GM10248 (cell line): Measurements from ENCODE around the gene MED27.

Source experiments
- CTCF ChIA-PET: fragments of 300-600 bp; sonication (Branson Sonifier 250); formaldehyde crosslinking; extraction: SDS; loops from one replicate; lab custom pipeline; 2021; ENCODE audit warnings: antibody characterized with exemption; lab: Yijun Ruan, JAX
- POLR2A ChIA-PET: fragments of 350-650 bp; sonication (Branson Sonifier 250); formaldehyde crosslinking; extraction: SDS; loops from one replicate; lab custom pipeline; 2020; ENCODE audit warnings: antibody characterized with exemption; lab: Yijun Ruan, JAX
- DNase-seq: peaks from one replicate; pipeline ENCODE4 v3.0.0; 2012; ENCODE audit errors: extremely low spot score
- TF ChIP-seq, protein P1 (sequence below): IDR thresholded peaks from 2 replicates; pipeline ENCODE4 v1.5.1; 2012; ENCODE audit warnings: mild to moderate bottlenecking, low read depth; ENCODE audit errors: extremely low read depth, missing control alignments, control extremely low read depth

The MED27 gene

DNA sequence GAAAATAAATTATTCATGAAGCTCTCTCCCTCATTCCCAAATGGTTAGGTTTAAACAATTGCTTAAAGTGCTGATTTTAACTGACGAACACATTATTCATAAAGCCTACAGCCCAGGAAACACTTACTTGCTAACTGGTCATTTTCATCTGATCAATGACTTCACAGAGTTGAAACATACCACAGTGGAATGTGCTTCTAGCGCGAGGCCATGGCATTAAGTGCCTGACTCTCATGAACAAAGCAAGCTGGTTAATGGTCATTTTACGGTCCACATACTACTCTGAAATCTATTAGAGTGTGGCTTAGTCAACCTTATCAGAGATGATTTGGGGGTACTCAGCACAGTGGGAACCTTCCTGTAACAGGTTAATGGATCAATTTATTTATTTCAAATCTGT is 114.6 kb downstream of the MED27 start:
- DNase-seq: no peak
- CTCF ChIA-PET: no interaction called here
- TF ChIP-seq, protein P1, sequence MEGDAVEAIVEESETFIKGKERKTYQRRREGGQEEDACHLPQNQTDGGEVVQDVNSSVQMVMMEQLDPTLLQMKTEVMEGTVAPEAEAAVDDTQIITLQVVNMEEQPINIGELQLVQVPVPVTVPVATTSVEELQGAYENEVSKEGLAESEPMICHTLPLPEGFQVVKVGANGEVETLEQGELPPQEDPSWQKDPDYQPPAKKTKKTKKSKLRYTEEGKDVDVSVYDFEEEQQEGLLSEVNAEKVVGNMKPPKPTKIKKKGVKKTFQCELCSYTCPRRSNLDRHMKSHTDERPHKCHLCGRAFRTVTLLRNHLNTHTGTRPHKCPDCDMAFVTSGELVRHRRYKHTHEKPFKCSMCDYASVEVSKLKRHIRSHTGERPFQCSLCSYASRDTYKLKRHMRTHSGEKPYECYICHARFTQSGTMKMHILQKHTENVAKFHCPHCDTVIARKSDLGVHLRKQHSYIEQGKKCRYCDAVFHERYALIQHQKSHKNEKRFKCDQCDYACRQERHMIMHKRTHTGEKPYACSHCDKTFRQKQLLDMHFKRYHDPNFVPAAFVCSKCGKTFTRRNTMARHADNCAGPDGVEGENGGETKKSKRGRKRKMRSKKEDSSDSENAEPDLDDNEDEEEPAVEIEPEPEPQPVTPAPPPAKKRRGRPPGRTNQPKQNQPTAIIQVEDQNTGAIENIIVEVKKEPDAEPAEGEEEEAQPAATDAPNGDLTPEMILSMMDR: no peak
- POLR2A ChIA-PET: no interaction called here

DNA sequence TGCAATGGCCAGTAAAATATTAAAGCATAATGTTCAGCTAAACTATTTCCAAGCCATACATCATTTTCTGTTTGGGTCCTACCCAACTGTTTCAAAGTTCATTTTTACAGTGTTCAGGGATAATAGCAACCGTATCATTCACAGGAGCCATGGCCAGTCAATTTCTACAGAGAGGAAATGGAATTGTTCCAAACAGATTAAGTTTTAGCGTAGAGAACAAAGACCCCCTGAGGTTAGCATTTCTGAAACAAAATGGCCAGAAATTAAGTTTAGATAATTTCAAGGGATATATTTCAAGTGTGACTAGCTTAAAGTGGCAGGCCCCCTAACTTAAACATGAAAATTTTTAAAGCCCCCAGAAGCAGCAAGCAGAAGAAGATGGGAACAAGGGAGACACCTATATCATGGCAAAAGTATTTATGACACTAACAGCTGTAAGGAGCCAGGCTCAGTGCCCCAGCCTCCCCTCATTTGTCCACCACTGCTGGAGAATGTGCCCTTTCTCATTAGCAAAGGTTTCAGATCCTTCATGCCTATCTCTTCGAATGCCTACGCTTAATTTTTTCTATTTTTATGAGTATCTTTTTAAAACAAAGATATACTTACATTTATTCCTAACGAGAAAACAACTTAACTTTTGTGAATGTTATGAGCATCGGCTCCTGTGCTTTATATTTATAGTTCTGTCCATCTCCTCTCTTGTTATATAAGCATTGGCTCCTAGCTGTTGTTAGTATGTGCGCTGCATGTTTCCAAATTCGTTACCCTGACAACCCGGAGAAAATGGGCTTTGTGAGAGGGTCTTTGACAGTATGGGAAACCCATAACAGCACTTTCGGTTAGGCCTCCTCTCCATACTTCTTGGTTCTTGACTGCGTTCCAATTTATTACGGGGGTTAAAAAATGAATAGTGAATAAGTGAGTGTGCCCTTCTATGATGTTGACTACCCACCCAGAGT is 116.3 kb downstream of the MED27 start:
- CTCF ChIA-PET: no interaction called here
- DNase-seq: no peak
- POLR2A ChIA-PET: no interaction called here
- TF ChIP-seq, protein P1: no peak

DNA sequence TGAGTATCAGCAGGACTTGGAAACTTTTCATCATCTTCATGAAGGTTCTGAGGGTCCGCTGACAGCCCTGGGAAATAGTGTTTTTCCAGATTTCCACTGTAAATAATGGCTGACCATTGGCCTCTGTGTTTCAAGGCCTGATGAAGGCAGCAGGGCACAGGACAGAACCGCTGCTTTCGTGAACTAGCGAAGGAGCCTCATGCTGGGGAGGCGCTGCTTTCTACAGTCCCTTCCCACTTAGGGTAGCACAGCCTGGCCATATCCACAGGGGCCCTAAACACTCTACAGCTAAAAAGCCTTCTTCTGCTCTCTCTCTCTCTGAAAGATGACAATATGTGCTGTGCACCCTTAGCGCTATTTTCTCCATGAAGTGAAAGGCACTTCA is 118.2 kb downstream of the MED27 start:
- ChIA-PET POLR2A (no interaction called here), CTCF (no interaction called here)
- no peak for DNase-seq
- TF ChIP-seq, protein P1: no peak

DNA sequence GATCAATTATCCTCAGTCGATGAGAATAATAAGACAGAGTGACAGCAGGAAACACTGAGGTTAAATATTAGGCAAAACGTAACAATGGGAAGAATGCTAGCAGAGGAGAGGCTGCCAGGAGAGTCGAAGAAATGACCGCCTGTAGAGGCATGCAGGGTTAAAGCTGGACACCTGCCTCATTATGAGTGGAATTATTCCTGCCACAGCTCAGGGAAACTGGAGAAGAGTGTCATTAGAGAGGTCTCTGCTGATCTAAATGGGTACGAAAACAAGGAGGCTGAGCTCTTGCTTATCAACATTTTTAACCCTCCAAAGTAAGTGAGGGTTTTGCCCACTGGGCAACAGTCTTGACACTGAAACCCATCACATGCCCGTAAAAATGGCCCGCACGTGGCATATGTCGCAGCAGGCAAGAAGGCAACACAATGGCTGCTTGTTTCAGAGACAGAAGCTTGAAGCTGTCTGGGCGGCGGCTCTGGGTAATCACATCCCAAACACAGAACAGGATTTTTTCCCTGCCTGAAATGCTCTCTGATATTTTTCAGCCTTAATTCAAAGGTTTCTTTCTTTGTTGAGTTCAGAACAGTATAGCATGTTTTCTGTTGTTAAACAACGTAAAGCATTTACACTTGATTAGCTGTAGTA is 118.7 kb downstream of the MED27 start:
- CTCF ChIA-PET: no interaction called here
- TF ChIP-seq, protein P1: no peak
- DNase-seq: no peak
- POLR2A ChIA-PET: no interaction called here

DNA sequence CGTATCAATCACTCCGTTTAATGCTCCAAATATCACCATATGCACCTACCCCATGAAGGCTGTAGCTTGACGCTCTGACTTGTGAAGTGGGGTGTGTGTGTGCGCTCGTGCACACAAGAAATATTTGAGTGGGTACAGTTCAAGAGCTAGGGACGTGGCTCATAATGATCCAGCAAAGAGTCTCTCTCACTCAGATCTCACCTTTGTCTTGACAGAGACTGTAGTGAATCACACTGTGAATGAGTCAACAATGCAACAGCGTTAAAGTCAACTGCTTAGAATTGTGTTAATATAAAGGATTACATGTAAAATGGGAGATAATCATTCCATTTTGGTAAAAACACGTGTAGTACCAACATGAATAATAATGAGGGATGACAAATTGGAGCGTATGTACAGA is 119.4 kb downstream of the MED27 start:
- CTCF ChIA-PET: no interaction called here
- no peak for DNase-seq
- TF ChIP-seq, protein P1: no peak
- POLR2A ChIA-PET: no interaction called here

DNA sequence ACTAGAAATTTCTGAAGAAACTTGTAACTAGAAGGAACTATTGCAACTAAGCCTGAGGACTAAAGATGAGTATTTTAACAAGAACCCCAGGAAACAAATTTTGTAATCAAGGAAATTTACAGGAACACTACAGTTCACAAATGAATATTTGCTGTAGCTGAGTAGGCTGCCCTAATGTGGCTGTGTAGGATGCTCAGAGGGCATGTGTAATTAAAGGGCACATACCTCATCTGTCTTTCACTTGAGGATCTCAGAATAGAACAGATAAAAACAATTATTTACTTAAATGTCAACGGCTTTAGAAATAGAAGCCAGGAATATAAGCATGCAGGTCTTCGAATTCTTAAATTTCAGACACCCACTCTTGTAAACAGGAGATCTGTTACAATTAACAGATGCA is 119.8 kb downstream of the MED27 start:
- CTCF ChIA-PET: no interaction called here
- POLR2A ChIA-PET: no interaction called here
- no peak for DNase-seq
- TF ChIP-seq, protein P1: no peak
